GM18507 (cell line): ENCODE measurements around the gene SNRPD3.

Source experiments
- DNase-seq: peaks from one replicate; pipeline ENCODE4 v3.0.0; 2011; ENCODE audit warnings: low read depth; ENCODE audit not compliant: insufficient read length; ENCODE audit errors: extremely low spot score
- FAIRE-seq: peaks from 2 replicates; lab custom pipeline; 2011; peaks lifted over from hg19 to GRCh38; lab: Jason Lieb, UNC

SNRPD3 gene

DNA sequence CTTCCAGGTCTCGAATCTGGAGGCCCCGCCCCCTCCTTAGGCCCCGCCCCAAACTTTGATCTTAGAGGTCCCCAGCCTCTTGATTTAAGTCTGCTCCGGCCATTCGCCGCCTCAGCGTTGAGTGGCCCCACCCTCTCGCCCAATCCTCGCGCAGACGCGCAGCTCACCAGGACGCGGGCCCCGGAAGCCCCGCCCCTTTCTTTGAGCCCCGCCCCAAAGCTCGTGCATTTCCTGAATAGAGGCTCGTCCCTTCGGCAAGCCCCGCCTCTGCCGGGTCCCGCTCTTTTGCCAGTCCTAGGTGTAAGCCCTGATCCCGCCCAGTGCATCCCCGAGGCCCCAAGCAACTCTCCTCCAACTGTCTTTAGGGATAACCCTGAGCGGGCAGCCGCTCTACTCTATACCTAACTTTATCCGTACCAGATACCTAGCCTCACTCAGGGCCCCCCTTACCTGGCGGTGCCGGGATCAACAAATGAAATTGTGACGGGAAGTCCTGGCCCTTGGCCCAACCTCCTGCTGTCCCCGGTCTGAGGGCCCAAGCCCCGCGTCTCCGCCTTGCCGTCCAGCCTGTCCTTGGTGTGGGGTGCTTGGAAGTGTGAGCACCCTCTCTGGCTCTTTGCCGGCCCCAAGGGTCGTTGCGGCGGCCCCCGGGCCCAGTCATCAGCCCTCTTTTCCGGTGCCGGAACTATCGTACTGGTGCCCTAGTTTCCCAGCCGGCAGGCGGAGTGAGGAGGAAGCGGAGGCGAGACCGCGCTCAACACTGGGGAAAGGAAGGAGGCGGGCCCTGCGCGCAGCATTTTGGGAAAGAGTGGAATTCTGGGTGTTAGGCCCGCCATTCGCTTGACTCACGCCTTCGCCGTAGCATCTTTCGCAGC is at the start of gene SNRPD3:
Gene SNRPD3, plus strand, starts transcription at position 835 of the 875 bp plus-strand sequence. CDS start 1,676 bp downstream, outside the sequence.
- FAIRE-seq = peak; percentile 96

DNA sequence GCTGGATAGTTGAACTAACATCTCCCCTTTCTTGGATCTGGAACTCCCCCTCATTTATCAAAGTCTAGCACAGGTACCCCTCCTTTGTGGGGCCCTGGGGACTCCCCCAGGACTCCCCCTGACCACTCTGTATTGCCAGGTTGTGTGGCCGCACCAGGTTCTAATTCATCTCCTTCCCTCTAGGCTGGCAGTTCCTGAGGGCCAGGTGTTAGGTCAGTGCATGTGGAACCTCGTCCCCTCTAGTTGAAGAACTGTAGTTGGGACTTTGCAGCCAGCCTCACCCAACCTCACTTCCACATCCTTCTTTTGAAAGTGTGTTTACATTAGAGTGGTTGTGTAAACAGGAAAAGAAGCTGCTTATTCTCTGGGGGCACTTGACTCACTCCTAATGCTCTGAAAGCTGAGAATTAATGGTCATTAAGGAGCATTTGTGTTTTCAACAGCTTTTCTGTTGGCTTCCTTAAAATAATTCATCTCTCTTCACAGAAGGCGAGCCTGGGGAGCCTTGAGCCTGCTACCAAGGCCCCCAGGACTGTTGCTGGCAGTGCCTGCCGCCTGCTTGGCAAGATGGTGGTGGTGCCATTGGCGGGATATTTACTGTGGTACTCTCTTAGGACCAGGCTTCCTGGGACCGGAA is 48.9 kb upstream of the SNRPD3 start:
- DNase-seq (no peak), FAIRE-seq (no peak)

More for the DNA sequence above, at the start of gene SNRPD3:
- peak; percentile 97 for DNase-seq

DNA sequence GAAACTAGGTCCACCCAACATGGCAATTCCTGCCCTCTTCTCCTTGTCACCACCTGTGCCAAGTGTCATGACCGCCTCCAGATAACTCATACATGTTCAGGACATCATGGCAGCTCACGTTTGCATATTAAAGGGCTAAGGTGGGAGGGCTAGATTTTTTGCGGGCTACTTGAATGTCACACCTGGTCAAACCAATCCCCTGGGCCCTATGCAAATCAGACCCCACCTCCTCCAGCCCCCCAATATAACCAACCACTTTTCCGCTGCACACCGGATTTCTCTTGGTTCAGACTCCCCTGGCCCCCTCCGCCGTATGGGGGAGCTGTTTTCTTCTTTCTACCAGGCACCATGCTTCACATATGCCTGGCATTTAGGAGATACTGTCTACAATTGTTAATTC is 48.1 kb upstream of the SNRPD3 start:
- no peak for FAIRE-seq
- DNase-seq = no peak

DNA sequence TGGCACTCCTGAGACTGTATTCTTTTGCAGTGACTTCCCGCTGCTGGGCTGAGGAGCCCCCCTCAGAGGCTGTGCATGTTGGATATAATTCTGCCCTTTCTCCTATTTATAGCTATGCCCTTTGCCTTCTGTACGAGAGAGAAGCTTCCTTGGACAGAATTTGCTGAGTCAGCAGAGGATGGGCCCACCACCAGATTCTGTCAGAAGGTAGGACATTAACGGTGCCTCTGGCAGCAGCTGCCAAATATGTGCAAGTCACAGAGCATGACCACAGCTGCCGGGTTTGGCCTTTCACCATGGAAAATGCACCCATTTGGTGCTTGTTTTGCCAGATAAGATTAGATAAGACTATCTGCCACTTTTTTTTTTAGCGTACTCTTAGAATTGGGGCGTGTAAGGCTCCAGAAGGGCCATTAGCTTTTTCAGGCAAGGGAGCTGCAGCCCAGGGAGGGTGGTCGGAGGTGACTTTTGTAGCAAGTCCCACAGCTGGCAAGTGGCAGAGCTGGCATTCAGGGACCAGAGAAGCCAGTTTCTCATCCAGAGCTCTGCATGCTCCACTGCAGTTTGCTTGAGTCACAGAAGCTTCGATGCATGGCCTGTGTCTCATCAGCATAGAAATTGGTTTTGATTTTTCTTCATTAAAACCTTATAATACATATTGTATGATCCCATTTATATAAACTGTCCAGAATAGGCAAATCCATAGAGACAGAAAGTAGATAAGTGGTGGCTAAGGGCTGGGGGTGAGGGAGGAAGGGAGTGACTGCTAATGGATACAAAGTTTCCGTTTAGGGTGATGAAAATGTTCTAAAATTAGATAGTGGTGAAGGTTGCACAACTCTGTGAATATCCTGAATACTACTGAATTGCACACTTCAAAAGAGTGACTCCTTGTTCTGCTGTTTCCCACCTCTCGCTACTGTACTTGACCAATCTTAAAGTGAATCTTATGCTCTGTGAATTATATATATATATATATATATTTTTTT is 44.9 kb upstream of the SNRPD3 start:
- DNase-seq (no peak), FAIRE-seq (no peak)

DNA sequence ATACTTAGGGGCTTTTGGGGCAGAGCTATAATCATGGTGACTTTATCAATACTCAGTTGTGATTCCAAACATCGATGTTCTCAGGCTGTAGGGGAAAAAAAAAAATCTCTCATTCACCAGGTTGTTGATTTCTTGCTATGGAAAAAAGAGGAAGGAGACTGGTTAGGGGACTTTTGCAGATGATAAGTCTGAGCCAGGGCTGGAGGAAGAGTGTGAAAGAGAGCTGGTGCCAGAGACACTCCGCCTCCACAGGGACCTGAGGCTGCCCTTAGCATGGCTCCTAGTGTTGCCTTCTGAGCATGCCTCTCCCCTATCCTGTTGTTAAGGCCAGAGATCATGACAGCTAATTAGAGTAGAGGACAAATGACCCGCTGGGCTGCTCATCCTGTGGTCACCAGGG is 43.8 kb upstream of the SNRPD3 start:
- DNase-seq = no peak
- no peak for FAIRE-seq

DNA sequence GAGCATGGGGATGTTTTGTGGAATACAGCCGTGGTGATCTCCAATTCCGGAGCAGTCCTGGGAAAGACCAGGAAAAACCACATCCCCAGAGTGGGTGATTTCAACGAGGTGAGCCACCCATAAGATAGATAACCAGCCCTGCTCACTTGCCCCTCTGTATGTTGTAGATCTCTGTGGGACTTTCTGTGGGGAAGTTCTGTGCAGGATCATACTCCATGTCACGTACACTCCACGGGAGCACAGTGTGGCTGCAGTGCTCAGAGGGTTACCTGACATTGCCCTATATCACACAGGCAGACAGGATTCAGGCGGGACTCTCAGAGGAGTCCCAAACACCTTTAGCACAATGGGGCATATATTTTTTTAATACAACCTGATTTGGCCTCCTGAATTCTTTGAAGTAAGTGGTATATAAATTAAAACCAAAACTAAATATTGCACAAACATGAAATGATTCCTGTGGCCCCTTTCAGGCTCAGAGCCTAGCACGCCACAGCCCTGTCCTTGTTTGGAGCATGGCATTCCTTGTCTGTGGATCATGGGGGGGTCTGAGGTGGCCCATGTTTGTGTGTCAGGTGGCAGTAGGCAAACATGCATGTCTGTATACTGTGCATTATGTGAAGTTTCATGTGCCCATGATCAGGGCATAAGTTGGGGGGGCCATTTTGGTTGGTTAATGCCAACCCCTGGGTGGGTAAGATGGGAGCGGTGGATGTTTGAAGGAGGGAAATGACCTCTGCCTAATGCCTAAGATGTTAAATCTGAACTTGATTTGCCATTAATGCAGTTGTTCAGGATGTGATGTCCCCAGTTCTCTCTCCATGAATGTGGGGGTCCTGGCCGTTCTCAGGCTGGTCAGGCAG is 42.2 kb upstream of the SNRPD3 start:
- no peak for DNase-seq
- no peak for FAIRE-seq

DNA sequence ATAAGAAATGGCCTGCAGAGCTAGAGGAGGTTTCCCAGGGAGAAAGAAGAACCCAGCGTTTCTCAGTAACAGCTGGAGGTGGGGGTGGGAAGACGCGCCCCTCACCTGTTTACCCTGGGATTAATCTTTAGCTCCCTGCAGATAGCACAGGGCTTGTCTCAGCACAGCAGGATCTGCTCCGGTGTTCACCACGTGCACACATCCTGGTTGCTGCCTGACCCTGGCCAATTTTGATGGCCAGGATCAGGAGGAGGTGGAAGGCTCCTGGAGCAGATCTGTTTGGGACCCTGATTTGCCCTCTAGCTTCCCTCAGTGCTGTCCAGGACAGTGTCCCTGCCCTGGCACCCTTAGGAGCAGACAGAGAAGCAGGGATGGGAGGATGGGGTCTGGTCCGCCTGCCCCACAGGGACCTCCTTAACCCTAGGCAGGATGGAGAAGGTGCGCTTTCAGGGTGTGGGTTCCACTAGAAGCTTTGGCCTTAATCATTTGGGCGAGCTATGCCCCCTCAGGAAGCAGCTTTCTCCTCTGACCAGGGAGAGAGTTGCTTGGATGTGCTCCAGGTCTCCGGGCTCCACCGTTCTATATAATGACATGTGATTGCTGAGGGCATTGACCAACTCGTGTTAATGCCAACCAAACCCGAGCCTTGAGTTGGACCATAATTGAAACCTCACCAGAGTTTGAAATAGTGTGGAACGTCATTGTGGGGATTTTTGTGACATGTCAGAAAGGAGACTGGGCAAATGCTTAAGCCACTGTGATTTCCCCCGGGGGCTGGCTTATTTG is 41.4 kb upstream of the SNRPD3 start:
- DNase-seq (no peak), FAIRE-seq (peak; percentile 73)

DNA sequence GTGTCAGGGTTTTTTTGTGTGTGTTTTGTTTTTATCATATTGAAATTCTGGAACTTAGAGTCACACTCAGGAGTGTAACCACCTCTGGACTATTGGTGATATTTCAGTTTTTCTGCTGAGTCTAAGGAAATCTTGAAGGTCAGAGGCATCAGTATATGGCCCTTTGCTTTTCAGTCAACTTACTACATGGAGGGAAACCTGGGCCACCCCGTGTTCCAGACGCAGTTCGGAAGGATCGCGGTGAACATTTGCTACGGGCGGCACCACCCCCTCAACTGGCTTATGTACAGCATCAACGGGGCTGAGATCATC is 40.8 kb upstream of the SNRPD3 start:
- FAIRE-seq = no peak

DNA sequence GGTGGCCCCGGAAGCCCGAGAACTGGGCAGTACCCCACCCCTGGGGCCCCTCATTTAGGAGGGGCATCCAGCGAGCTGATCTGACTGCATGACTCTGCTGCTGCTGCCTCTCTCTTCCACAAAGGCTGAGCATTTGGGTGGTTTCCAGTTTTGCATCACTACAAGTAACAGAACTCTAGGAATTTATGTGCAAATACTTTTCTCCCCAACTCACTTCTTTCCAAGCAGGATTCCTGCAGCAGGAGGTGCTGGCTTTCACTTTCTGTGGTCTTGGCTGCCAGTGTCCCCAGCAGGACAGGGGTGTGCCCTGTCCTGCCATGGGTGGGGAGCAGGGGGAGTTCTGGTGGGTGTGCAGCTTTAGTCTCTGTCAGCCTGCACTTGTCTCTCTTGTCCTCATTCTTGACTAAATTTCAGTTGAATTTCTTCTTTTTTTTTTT is 39.5 kb upstream of the SNRPD3 start:
- DNase-seq = no peak
- no peak for FAIRE-seq

More for the DNA sequence above, 40.8 kb upstream of the SNRPD3 start:
- DNase-seq = no peak

DNA sequence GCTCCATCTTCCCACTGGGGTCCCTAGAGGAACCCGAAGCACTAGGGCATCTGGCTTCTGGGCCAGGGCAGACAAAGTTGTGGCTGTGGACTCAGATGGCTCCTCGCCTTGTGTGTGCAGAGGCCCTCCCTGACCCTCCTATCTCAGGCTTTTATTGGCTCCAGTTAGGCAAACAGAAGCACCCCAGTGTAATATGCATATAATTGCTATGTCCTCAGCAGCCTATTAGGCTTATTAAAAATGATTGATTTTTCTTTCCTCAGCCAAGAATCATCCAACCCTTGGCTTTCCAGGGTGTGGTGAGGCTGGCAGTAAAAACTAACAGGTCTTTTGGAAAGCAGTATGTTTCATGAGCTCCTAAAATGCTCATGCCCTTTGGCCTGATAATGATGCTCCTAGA is 38.4 kb upstream of the SNRPD3 start:
- DNase-seq = no peak
- no peak for FAIRE-seq

DNA sequence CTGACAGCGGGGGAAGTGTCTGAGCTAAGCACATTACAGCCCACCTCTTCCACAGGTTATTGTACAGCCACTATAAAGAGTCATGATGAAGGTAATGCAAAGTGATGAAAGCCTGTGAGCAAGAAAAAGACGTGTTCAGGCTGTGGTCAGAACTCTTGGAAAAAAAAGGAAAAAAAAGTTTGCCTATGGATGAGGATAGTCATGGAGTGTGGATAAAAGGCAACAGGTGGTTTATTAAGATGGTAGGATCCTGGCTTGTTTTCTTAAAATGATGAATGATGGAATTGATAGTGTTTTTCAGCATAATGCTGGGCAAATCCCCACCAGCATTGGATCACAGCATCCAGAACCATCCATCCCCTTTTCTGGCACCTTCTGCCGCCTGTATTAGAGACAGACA is 37.6 kb upstream of the SNRPD3 start:
- FAIRE-seq = no peak
- DNase-seq = no peak

DNA sequence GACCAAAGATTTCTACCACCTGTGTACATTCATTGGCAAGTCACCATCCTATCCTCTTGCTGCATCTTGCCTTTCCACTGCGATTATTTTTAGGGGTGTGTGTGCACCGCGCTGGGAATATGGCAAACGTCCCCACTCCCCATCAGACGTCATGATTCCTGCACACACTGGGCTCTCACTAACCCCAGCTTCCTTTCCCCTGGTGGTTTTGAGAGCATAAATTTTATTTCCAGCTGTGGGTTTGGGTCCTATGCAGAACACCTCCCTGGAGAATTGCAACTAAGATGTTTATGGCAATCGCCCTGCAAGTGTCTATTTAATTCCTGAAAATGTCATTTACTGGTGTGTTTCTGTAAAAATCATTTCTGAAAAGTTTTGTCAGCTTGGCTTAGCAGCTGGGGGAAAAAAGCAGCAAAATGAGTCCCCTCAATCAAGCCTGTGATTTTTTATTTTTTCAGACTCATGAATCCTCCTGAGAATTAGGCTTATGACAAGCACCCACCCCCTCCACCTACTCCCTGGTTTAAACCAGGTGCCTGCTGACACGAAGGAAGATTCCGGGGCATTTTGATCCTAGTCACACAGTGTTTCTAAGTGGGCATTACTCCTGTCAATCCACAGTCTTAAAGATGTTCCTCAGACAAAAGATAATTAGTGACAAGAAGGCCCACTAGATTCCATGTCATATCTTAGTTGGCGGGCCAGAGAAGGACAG is 36.9 kb upstream of the SNRPD3 start:
- no peak for FAIRE-seq
- DNase-seq = no peak

DNA sequence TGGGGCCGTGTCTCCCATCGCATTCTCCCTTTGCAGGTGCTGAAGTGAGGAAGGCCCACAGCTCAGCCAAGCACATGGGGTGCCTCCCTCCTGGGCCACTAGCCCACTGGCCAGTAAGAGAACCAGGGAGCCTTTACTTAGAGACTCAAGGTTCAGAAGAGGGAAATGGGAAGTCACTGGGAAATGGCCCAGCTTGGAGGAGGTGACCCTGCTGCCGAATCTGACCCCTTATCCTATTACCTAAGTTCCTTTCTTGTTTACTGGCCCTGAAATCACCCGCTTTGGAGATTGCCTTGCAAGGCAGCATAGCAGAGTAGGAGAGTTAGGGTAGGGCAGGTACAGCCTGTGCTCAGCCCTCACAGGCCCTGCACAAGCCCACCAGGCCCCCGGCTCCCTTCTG is 36.3 kb upstream of the SNRPD3 start:
- no peak for FAIRE-seq
- no peak for DNase-seq

DNA sequence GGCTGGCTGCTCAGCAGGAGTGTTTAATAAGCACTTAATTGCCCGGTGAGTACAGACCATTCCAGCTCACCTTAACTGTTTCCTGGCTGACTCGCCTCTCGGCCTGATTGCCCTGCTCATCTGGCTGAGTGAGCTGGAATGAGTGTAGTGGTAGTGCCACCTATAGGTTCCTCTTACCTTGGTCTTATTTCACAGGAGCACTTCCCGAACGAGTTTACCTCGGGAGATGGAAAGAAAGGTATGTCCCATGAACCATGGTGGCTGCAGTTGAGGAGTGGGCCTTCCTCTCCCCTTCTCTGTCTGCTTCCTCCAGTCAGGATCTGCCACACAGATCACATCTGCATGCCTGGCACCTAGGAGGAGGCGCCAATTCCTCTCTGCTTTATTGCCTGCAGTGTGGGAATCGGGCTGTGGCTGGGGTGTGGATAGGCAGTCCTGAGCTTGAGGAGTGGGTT is 34.0 kb upstream of the SNRPD3 start:
- peak; percentile 90 for FAIRE-seq
- peak; percentile 36 for DNase-seq

DNA sequence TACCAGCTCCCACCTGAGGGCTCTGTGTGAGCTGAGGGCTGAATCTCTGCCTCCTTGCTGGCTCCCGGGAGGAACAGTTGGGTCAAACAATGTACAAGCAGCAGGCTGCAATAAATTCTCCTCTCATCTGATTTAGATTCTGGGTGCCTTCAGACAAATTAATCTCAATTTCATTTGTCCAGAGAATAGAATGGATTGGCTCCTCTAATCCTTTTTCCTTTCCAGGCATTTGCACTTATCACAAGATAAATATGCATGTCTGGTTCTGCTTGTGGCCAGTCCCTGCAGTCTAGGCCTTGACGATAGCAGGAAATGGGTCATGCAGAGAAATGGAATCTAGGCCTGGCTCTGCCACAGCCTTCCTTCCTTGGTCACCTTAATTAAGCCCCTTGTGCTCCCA is 31.9 kb upstream of the SNRPD3 start:
- DNase-seq (no peak), FAIRE-seq (no peak)

DNA sequence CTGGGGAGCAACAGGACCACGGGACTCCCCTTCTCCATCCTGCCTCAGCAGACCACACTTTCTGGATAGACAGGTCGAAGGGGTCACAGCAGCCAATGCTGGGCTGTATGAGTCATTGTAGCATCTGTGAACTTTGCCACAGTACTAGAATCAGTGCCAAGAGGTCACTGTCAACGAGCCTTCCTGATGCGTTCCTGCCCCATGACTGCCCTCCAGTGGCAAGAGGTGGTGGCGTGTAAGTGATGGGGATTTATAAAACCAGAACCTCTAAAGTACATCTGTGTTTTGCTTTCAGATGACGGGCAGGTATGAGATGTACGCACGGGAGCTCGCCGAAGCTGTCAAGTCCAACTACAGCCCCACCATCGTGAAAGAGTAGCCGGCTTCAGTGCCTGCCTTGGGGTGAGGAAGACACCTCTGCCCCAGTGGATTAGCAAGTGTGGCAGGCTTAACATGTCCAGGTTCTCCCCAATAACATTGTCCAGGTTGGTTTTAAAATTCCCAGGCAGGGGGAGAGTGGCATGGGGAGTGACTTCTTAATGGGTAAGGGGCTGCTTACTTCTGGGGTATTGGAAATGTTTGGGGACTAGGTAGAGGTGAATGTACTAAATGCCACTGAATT is 30.3 kb upstream of the SNRPD3 start:
- FAIRE-seq (peak; percentile 97), DNase-seq (peak; percentile 68)

DNA sequence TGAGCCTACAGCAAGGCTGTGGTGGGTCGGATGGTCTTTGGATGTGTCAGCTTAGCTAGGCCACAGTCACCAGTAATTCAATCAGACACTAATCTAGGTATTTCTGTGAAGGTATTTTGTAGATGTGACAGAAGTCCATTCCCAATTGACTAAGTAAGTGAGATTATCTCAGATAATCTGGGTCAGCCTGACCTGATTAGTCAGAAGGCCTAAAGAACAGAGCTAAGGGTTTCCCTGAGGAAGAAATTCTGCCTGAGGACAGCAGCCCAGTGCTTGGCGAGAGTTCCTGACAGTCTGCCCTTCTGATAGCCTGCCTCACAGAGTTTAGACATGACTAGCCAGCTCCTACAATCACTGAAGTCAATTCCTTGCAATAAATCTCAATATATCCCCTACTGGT is 29.6 kb upstream of the SNRPD3 start:
- FAIRE-seq (no peak), DNase-seq (no peak)
